Measurements from ENCODE around the gene TMEM164.

Gene TMEM164

DNA sequence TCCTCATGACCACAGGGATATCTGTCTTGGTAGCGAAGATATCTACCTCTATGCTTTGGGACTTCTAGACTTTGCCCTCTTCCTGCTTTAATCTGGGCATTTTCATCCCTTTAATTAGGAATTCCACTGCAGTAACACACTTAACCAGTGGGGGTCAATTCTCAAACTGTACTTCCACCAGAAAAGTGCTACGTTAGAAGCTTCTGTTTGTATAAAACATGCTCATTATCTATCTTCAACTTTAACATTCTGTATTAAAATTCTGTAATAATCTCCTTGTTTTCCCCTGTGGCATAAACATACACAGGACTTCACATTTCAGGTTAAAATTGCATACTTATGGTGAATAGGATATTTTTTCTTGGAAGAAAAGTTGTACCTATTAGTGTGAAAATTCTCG is 209.4 kb downstream of the TMEM164 start:
- Mint-ChIP-seq H3K9me3 (no peaks in the 10 kb centered on the region), H3K27me3 (peaks cover 17% of the 10 kb centered on the region), H3K36me3 (ENCODE audit: low read depth) (peaks cover 20% of the 10 kb centered on the region), H3K4me3 (no peak overlapping the region), H3K27ac (no peak overlapping the region), H3K4me1 (ENCODE audit: low read depth) (peaks cover 13% of the 10 kb centered on the region)
- DNase-seq = no peak

DNA sequence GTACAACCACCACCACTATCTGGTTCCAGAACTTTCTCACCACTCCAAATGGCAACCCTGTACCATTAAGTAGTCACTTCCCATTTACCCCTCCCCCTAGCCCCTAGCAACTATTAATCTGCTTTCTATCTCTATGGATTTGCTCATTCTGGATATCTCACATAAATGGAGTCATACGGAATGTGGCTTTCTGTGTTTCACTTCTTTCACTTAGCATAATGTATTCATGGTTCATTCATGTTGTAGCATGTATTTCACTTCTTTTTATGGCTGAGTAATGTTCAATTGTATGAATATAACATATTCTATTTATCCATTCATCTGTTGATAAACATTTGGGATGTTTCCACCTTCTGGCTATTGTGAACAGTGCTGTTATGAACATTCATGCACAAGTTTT is 210.3 kb downstream of the TMEM164 start:
- Mint-ChIP-seq H3K9me3 (no peaks in the 10 kb centered on the region), H3K27ac (no peak overlapping the region), H3K4me1 (ENCODE audit: low read depth) (peaks cover 19% of the 10 kb centered on the region), H3K36me3 (ENCODE audit: low read depth) (peaks cover 18% of the 10 kb centered on the region), H3K27me3 (peaks cover 17% of the 10 kb centered on the region), H3K4me3 (no peak overlapping the region)
- no peak for DNase-seq

DNA sequence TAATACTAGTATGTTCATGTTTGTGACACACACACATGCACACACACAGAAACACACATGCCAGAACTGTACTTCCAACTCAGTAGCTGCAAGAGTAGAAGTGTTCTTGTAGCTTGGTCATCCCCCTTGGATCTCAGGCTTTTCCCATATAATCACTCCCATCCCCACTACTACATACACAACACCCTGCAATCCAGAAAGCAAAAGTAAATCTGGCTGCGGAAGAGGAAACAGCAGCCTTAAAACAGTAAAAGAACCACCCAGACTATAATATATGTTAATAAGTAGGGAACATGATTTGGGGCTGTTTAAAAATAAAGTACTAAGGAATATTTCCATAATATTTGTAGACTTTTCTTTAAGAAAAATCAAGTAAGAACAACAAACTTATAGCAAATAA is 211.8 kb downstream of the TMEM164 start:
- H3K27me3 Mint-ChIP-seq = peaks cover 24% of the 10 kb centered on the region
- no peak overlapping the region for H3K27ac Mint-ChIP-seq
- H3K9me3 Mint-ChIP-seq = no peaks in the 10 kb centered on the region
- H3K4me3 Mint-ChIP-seq = no peak overlapping the region
- H3K36me3 Mint-ChIP-seq (ENCODE audit: low read depth) = peaks cover 18% of the 10 kb centered on the region
- H3K4me1 Mint-ChIP-seq (ENCODE audit: low read depth) = peaks cover 24% of the 10 kb centered on the region
- DNase-seq = no peak

DNA sequence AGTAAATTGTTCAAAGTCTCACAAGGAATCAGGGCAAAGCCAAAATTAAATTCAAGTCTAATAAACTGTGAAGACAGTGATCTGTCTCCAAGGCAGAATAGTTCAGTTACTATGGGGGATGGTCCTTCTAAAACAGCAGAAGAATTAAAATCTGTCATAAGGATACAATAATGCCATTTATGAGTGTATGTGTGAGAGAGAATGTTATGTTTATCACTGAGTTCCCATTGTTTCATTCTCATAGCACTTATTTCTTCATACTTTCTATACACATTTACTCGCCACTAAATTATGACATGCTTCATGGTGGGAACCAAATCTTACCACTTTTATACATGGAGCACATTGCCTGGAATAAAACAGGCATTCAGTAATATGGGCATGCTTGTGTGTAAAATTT is 212.5 kb downstream of the TMEM164 start:
- peaks cover 18% of the 10 kb centered on the region for H3K36me3 Mint-ChIP-seq (ENCODE audit: low read depth)
- peaks cover 24% of the 10 kb centered on the region for H3K27me3 Mint-ChIP-seq
- H3K4me3 Mint-ChIP-seq = no peak overlapping the region
- H3K27ac Mint-ChIP-seq = no peak overlapping the region
- H3K4me1 Mint-ChIP-seq (ENCODE audit: low read depth) = peaks cover 28% of the 10 kb centered on the region
- no peaks in the 10 kb centered on the region for H3K9me3 Mint-ChIP-seq
- DNase-seq = no peak

DNA sequence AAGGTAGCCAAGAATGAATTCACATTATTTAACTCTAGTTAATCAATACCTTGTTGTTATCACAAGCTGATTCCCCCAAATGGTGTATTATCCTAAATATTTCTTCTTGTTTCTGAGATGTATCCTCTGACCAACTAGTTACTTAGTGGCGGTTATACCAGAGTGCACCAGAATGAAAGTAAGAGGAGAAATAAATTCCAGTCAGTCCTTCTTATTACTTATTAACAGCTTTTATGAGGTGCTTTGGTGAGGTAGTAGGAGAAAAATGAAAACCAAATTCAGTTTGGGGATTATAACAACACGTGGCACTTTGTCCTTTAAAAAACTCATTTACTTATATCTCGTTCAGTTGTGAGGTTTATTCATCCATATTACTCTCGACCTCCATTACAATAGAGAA is 213.1 kb downstream of the TMEM164 start:
- H3K4me3 Mint-ChIP-seq = no peak overlapping the region
- H3K9me3 Mint-ChIP-seq = no peaks in the 10 kb centered on the region
- H3K27ac Mint-ChIP-seq = no peak overlapping the region
- H3K4me1 Mint-ChIP-seq (ENCODE audit: low read depth) = peaks cover 23% of the 10 kb centered on the region
- H3K27me3 Mint-ChIP-seq = peaks cover 20% of the 10 kb centered on the region
- no peak for DNase-seq
- peaks cover 18% of the 10 kb centered on the region for H3K36me3 Mint-ChIP-seq (ENCODE audit: low read depth)

DNA sequence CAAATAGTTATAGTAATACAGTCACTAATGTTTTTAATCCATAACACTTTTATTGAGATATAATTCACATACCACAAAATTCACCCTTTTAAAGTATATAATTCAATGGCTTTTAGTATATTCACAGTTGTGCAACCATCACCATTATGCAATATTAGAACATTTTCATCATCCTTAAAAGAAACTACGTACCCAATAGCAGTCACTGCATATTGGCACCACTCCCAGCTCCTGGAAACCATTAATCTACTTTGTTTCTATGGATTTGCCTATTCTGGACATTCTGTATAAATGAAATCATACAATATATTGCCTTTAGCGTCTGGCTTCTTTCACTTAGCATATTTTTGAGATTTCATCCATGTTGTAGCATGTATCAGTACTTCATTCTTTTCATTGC is 215.7 kb downstream of the TMEM164 start:
- Mint-ChIP-seq H3K4me1 (ENCODE audit: low read depth) (peaks cover 26% of the 10 kb centered on the region), H3K27me3 (peaks cover 11% of the 10 kb centered on the region), H3K36me3 (ENCODE audit: low read depth) (peaks cover 18% of the 10 kb centered on the region), H3K27ac (no peak overlapping the region), H3K4me3 (no peak overlapping the region), H3K9me3 (no peaks in the 10 kb centered on the region)
- no peak for DNase-seq

DNA sequence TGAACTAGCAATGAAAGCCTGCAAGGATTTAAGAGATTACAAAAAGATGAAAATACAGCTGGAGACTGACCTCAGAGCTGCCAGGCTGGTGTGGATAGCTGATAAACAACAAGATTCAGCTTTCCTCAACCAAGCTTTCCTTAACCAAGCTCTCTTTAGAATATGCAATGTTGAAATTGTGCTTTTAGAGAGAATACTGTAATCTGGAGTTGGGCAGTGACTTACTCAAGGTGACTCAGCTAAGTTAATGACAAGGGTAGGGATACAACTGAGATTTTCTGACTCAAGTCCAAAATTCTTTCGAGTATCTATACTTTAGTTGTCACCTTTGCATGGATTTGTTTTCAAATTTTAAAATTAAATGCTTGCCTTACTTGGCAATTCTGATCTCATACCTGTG is 217.0 kb downstream of the TMEM164 start:
- Mint-ChIP-seq H3K27me3 (peaks cover 7% of the 10 kb centered on the region), H3K4me1 (ENCODE audit: low read depth) (peaks cover 33% of the 10 kb centered on the region), H3K4me3 (no peak overlapping the region), H3K27ac (no peak overlapping the region), H3K36me3 (ENCODE audit: low read depth) (peaks cover 14% of the 10 kb centered on the region), H3K9me3 (no peaks in the 10 kb centered on the region)
- no peak for DNase-seq

DNA sequence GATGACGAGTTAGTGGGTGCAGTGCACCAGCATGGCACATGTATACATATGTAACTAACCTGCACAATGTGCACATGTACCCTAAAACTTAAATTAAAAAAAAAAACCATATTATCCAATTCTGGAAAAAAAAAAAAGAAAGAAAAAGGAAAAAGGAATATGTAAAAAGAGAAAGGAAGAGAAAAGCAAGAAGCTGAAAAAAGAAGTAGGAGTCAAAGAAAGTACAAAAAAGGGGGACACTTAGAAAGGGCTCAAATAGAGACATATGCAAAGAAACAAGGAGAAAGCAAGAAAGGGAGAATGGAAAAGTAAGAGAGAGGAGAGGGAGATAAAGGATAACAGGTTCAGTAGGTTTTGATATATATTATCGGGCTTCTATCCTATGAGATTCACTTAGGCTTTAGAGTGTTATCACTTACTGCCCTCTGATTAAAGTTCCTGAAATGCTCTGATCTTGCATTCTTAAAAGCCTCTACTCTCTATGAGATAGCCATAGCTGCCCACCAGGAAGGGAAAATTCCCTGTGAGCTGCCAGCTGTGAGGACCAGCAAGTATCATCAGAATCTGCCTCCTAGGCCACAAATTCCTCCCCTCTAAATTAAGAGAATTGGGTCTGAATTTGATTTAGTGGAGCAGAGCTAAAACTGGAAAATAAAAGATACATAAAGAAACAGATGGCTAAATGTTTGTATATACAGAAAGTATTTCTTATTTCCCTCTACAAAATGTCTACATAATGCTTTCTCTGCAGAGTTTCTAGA is 219.8 kb downstream of the TMEM164 start:
- peaks cover 35% of the 10 kb centered on the region for H3K4me1 Mint-ChIP-seq (ENCODE audit: low read depth)

DNA sequence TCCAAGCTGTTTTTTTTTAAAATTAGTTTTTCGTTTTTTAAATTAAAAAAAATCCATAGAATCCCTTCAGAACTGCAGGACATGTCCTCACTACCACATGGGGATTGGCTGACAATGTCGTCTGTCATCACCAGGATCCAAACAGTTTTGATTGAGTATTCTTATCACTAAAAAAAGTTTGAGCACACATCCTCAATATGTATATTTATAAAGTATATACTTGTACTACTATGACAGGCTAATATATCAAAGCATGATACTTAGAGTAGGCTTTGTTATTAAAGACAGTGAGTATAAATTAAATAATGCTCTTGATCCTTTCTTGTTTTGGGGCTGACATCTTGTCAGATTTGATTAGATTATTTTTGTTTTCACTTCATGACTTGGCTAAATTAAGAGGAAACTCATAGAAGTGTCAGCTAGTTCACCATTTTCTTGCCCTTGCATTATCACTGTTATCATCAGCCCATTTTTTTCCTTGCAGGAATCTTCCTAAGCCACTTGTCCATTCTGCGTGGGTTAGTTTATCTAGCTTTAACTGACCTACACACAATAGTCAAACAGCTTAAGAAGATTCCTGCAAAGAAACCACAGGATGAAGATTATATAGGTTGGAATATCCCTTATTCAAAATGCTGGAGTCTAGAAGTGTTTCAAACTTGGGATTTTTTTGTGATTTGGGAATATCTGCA is 222.2 kb downstream of the TMEM164 start:
- no peak for DNase-seq
- no peak overlapping the region for H3K27ac Mint-ChIP-seq
- H3K4me1 Mint-ChIP-seq (ENCODE audit: low read depth) = peaks cover 37% of the 10 kb centered on the region
- peaks cover 13% of the 10 kb centered on the region for H3K27me3 Mint-ChIP-seq
- no peak overlapping the region for H3K4me3 Mint-ChIP-seq
- H3K36me3 Mint-ChIP-seq (ENCODE audit: low read depth) = no peaks in the 10 kb centered on the region
- H3K9me3 Mint-ChIP-seq = no peaks in the 10 kb centered on the region

More for the DNA sequence above, 219.8 kb downstream of the TMEM164 start:
- H3K36me3 Mint-ChIP-seq (ENCODE audit: low read depth) = peaks cover 2% of the 10 kb centered on the region
- no peak overlapping the region for H3K4me3 Mint-ChIP-seq
- no peak for DNase-seq
- H3K9me3 Mint-ChIP-seq = no peaks in the 10 kb centered on the region
- H3K27me3 Mint-ChIP-seq = peaks cover 12% of the 10 kb centered on the region
- H3K27ac Mint-ChIP-seq = no peak overlapping the region

DNA sequence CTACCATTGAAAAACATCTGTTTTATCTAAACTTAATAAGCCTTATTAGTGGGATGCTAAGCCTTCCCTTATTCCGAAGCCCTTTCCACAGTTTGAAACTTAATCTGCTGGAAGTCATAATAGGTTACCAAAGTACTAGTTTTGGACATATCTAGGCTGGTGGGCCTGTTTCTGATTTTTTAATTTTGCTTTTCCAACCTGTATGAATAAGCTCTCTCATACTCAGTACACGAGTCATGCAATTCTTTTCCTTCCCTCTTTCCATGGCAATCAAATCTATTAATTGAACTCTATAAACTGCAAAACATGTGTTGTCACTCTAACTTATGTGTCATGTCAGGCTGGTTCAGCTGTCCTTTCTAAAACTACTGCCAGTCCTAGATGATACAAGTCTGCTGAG is 224.0 kb downstream of the TMEM164 start:
- Mint-ChIP-seq H3K4me1 (ENCODE audit: low read depth) (peaks cover 45% of the 10 kb centered on the region), H3K27ac (no peak overlapping the region), H3K27me3 (peaks cover 20% of the 10 kb centered on the region), H3K4me3 (no peak overlapping the region), H3K36me3 (ENCODE audit: low read depth) (peaks cover 3% of the 10 kb centered on the region), H3K9me3 (no peaks in the 10 kb centered on the region)
- DNase-seq = no peak

Data from activated T-cell treated with anti-CD3 and anti-CD28 coated beads, Interleukin-2, amount 50 U/mL, for 24 hours (primary cell).